HFF-Myc (cell line): ENCODE results near the gene PGBD5.
A peak's percentile ranks its signal among the peaks of the same experiment; 100 is the strongest.

Source experiments
- DNase-seq: peaks from one replicate; pipeline ENCODE4 v3.0.0-alpha.2; 2011; ENCODE audit warnings: low read depth; ENCODE audit errors: extremely low read depth
- H3K4me3 ChIP-seq: replicated peaks from 2 replicates; pipeline ENCODE4 v1.5.1; 2011; ENCODE audit warnings: low read depth, mild to moderate bottlenecking, control low read depth, low read length
- CTCF ChIP-seq: IDR thresholded peaks from 2 replicates; pipeline ENCODE4 v1.5.1; 2012; ENCODE audit warnings: mild to moderate bottlenecking, low read depth, low read length, control low read depth; ENCODE audit errors: missing control alignments

PGBD5 gene

GRCh38 chr1:230272557-230272956 lies 153.6 kb downstream of the PGBD5 start:
- TF ChIP-seq CTCF, result no peak
- H3K4me3 ChIP-seq, result no peak overlapping the region
- DNase-seq, result no peak

GRCh38 chr1:230271300-230272035 lies 154.7 kb downstream of the PGBD5 start:
- DNase-seq, result no peak
- no peak for TF ChIP-seq CTCF
- H3K4me3 ChIP-seq, result no peak overlapping the region

GRCh38 chr1:230270559-230271281 lies 155.4 kb downstream of the PGBD5 start:
- no peak for TF ChIP-seq CTCF
- no peak for DNase-seq
- H3K4me3 ChIP-seq, result no peak overlapping the region

- DNase-seq, result no peak
- TF ChIP-seq CTCF, result no peak
- H3K4me3 ChIP-seq, result no peak overlapping the region
These were observed 156.0 kb downstream of the PGBD5 start for GRCh38 chr1:230270185-230270558.

GRCh38 chr1:230268371-230269170 lies 157.6 kb downstream of the PGBD5 start:
- H3K4me3 ChIP-seq, result no peak overlapping the region
- peak; percentile 46 for DNase-seq

More at GRCh38 chr1:230268371-230269170, 157.6 kb downstream of the PGBD5 start:
- peak; percentile 70 for TF ChIP-seq CTCF
